Adrenal gland (tissue), 12 donors: ENCODE measurements around the gene APBB2. TPM values are rescaled to one million over a fixed set of nuclear protein-coding genes. Genes with fewer than 3 reads are reported as not detected.

Experiments
- DNase-seq, 7 donors: peaks; one replicate each; pipeline ENCODE4 v3.0.0-alpha.2; 2019 to 2020
- H3K27ac ChIP-seq, 5 donors: fragments of 200-600 bp; sonication (generic) in 4 of 5; 1 replicate in 3 of 5; 2 replicates in 2 of 5; pipeline versions ENCODE4 v1.5.1 to v1.8.0; 2016 to 2020; ENCODE audit warnings: mild to moderate bottlenecking in 1 of 5
- H3K27me3 ChIP-seq: fragments of 200-600 bp; 2 replicates; pipeline ENCODE4 v1.8.0; 2021
- H3K36me3 ChIP-seq, 2 donors: fragments of 200-600 bp; replicated peaks in 1 of 2; 1 replicate in 1 of 2; 2 replicates in 1 of 2; pipeline versions ENCODE4 v1.5.1 to v1.8.0; 2018 to 2022
- H3K4me1 ChIP-seq, 2 donors: fragments of 200-600 bp; replicated peaks in 1 of 2; 1 replicate in 1 of 2; 2 replicates in 1 of 2; pipeline versions ENCODE4 v1.5.1 to v1.8.0; 2018 to 2021
- H3K4me3 ChIP-seq, 4 donors: fragments of 200-600 bp; sonication (generic) in 3 of 4; one replicate each; pipeline ENCODE4 v1.5.1; 2016 to 2018
- H3K9me3 ChIP-seq, 3 donors: fragments of 200-600 bp; sonication (generic) in 1 of 3; replicated peaks in 1 of 3; 1 replicate in 2 of 3; 2 replicates in 1 of 3; pipeline versions ENCODE4 v1.5.1 to v1.8.0; 2016 to 2021
- CTCF ChIP-seq, 6 experiments: fragments of 450-650 bp in 4 of 6; fragments of 200-600 bp in 2 of 6; sonication (generic) in 1 of 6; IDR thresholded peaks; 1 replicate in 5 of 6; 2 replicates in 1 of 6; pipeline versions ENCODE4 v1.5.1 to v1.8.0; 2016 to 2021; ENCODE audit warnings: antibody characterized with exemption in 6 of 6, mild to moderate bottlenecking in 2 of 6, moderate library complexity in 1 of 6
- POLR2A ChIP-seq, 2 donors: fragments of 450-650 bp; IDR thresholded peaks; one replicate each; pipeline ENCODE4 v1.6.1; 2017; ENCODE audit warnings: antibody characterized with exemption in 2 of 2, mild to moderate bottlenecking in 2 of 2, moderate library complexity in 1 of 2
- WGBS, 4 donors: extraction: QIAGEN DNeasy Blood & Tissue Kit in 2 of 4; methylation state at CpG; one replicate each; pipeline versions ENCODE4 v1.1.5 to v1.1.7; 2013 to 2017; 5-methylcytosine and 5-hydroxymethylcytosine counted together
- intact Hi-C, 2 donors: fragments of 100-400 bp; cut with DNase I; formaldehyde crosslinking; loops; one replicate each; pipeline versions ENCODE4 v1.14.1 to v1.15.0; 2022 to 2023
- polyA plus RNA-seq, 3 donors: library from polyadenylated mRNA; stranded (reverse); fragments of 200-250 nt in 2 of 3; fragments of 350-450 nt in 1 of 3; fragmentation: Illumina TruSeq in 1 of 3; extraction: RNeasy Lipid Tissue Mini Kit (QIAGEN cat#74804) in 1 of 3; gene quantifications; one replicate each; pipeline ENCODE4 v1.2.3, GENCODE V29; 2013 to 2014
- total RNA-seq, 9 donors: library from RNA; depleted of rRNA in 4 of 9; stranded (reverse); fragments of >200 nt in 4 of 9; fragments of 120-200 nt in 1 of 9; fragmentation: NEBNext Ultra II Directional in 1 of 9; extraction: Animal tissue kit (Norgen Biotek cat#: 25700) in 1 of 9; gene quantifications; one replicate each; pipeline versions ENCODE4 v1.1.0 to v1.2.4, GENCODE V29; 2013 to 2023
- donor health status: healthy with polysubstance abuse.
- donor health status: Bipolar disorder and iron deficiency.
- donor health status: DM: yes; HTN: yes; CAD: no.
- donor health status: DM: no; HTN: no; CAD: no.
- donor health status: DM: no; HTN: no; CAD: no.
- donor health status: DM: yes; HTN: yes; CAD: no.

Gene APBB2
- total and polyA plus RNA-seq, 12 donors = 12.4 to 135 (median 39.7) TPM

GRCh38 chr4:41026971-41027370, 187.4 kb downstream of the APBB2 start:
- WGBS, 4 donors = 92 to 100% (median 95%) methylated on average over 1 of the region's 1 CpG

DNA sequence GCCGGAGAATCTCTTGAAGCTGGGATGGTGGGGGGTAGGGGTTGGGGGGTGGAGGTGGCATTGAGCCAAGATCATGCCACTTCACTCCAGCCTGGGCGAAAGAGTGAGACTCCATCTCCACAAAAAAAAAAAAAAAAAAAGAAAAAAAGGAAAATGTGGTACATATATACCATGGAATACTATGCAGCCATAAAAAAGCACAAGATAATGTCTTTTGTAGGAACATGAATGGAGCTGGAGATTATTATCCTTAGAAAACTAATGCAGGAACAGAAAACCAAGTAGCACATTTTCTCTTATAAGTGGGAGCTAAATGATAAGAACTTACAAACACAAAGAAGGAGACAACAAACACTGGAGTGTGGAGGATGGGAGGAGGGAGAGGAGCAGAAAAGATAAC, 188.5 kb downstream of the APBB2 start:
- 96 to 100% (median 98%) methylated on average over 2 of the region's 2 CpGs for WGBS, 4 donors
- H3K4me1 ChIP-seq = peaks cover 7 to 21% of the 10 kb centered on the region in 2 donors
- peaks cover 0 to 8% (median 5%) of the 10 kb centered on the region in 3 donors for H3K9me3 ChIP-seq
- no peak overlapping the region for H3K27ac ChIP-seq
- no peaks in the 10 kb centered on the region for H3K27me3 ChIP-seq
- H3K36me3 ChIP-seq = no peaks in the 10 kb centered on the region
- no peak overlapping the region for H3K4me3 ChIP-seq
- no peak for DNase-seq
- intact Hi-C loops = no loop called here
- TF ChIP-seq CTCF (IDR thresholded peaks at IDR 0.05) = no peak
- no peak for TF ChIP-seq POLR2A (IDR thresholded peaks at IDR 0.05)

More at GRCh38 chr4:41026971-41027370, 187.4 kb downstream of the APBB2 start:
- intact Hi-C loops = no loop called here
- Histone ChIP-seq H3K27ac (no peak overlapping the region), H3K4me1 (peaks cover 7 to 21% of the 10 kb centered on the region in 2 donors), H3K36me3 (no peaks in the 10 kb centered on the region), H3K9me3 (peaks cover 0 to 8% (median 5%) of the 10 kb centered on the region in 3 donors), H3K4me3 (no peak overlapping the region), H3K27me3 (no peaks in the 10 kb centered on the region)
- TF ChIP-seq CTCF (IDR thresholded peaks at IDR 0.05) (no peak), POLR2A (IDR thresholded peaks at IDR 0.05) (no peak)
- DNase-seq = no peak

- Histone ChIP-seq H3K27me3 (no peaks in the 10 kb centered on the region), H3K36me3 (no peaks in the 10 kb centered on the region), H3K4me3 (no peak overlapping the region), H3K4me1 (peaks cover 7 to 21% of the 10 kb centered on the region in 2 donors), H3K27ac (no peak overlapping the region), H3K9me3 (peaks cover 0 to 8% (median 5%) of the 10 kb centered on the region in 3 donors)
- TF ChIP-seq CTCF (IDR thresholded peaks at IDR 0.05) = no peak
- no peak for TF ChIP-seq POLR2A (IDR thresholded peaks at IDR 0.05)
- intact Hi-C loops = no loop called here
- no peak for DNase-seq
- 93 to 97% (median 95%) methylated on average over 13 of the region's 13 CpGs for WGBS, 4 donors
Observed at GRCh38 chr4:41024556-41025491, 189.5 kb downstream of the APBB2 start.

DNA sequence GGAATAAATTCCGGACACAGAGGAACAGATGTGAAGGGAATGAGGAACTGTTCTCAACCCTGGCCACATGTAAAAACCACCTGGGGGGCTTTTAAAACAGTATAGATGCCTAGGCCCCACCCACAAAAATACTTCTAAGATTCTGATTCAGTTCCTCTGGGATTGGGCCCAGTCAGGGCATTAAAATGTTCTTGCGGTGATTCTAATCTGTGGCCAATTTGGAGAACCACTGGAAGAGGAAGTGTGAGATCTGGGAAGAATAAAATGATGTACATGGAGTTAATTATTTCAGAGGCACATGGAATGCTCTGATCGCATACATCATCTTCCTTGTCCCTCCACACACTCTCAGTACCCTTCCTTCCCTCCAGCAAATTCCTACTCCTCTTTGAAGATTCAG, 192.2 kb downstream of the APBB2 start:
- Histone ChIP-seq H3K9me3 (peaks cover 0 to 8% (median 5%) of the 10 kb centered on the region in 3 donors), H3K36me3 (no peaks in the 10 kb centered on the region), H3K27me3 (no peaks in the 10 kb centered on the region), H3K27ac (no peak overlapping the region), H3K4me1 (no peaks in the 10 kb centered on the region), H3K4me3 (no peak overlapping the region)
- no peak for TF ChIP-seq CTCF (IDR thresholded peaks at IDR 0.05)
- TF ChIP-seq POLR2A (IDR thresholded peaks at IDR 0.05) = no peak
- no peak for DNase-seq
- intact Hi-C loops = no loop called here
- WGBS, 4 donors = 88 to 98% (median 90%) methylated on average over 3 of the region's 3 CpGs
